NCI-H187 treated with DMSO at 0.1 percent for 48 hours (cell line): ENCODE data around the gene SPSB4.
"Not testable (repeated sequence)": the region's sequence is repeated elsewhere in the genome, so short reads cannot be mapped to it uniquely, and the experiment has no call there.

ENCODE experiments used
- DNase-seq: peaks from one replicate; lab custom pipeline; 2025; lab: John Stamatoyannopoulos, UW

The SPSB4 gene

DNA sequence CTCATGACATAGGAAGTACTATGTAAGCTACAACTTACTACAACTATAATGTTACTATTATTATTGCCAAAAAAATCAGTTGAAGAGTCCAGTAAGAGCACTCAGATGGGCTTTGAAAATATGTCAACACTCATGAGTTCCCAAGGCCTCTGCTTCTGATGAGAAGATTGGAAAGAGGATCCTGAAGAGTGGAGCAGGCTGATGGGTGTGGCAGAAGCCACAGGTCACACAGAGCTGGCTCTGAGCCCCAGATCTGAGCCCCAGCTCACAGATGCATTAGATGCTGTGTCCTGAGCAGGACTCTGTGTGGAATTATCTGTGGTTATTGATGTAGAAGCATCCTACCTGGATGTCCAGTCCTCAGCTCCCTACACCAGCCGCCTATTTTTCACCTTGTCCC, 65.6 kb downstream of the SPSB4 start:
- no peak for DNase-seq

DNA sequence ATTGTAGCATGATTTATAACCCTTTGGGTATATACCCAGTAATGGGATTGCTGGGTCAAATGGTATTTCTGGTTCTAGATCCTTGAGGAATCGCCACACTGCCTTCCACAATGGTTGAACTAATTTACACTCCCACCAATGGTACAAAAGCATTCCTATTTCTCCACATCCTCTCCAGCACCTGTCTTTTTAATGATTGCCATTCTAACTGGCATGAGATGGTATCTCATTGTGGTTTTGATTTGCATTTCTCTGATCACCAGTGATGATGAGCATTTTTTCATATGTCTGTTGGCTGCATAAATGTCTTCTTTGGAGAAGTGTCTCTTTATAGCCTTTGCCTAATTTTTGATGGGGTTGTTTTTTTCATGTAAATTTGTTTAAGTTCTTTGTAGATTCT, 66.8 kb downstream of the SPSB4 start:
- not testable (repeated sequence) for DNase-seq

DNA sequence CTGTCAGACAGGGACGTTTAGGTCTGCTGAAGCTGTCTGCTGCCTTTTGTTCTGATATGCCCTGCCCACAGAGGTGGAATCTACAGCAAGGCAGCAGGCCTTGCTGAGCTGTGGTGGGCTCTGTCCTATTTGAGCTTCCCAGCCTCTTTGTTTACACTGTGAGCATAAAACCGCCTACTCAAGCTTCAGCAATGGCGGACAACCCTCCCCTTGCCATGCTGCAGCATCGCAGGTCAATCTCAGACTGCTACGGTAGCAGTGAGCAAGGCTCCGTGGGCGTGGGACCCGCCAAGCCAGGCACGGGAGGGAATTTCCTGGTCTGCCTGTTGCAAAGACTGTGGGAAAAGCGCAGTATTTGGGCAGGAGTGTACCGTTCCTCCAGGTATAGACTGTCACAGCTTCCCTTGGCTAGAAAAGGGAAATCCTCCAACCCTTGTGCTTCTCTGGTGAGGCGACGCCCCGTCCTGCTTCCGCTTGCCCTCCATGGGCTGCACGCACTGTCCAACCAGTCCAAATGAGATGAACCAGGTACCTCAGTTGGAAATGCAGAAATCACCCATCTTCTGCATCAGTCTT, 71.4 kb downstream of the SPSB4 start:
- no peak for DNase-seq

DNA sequence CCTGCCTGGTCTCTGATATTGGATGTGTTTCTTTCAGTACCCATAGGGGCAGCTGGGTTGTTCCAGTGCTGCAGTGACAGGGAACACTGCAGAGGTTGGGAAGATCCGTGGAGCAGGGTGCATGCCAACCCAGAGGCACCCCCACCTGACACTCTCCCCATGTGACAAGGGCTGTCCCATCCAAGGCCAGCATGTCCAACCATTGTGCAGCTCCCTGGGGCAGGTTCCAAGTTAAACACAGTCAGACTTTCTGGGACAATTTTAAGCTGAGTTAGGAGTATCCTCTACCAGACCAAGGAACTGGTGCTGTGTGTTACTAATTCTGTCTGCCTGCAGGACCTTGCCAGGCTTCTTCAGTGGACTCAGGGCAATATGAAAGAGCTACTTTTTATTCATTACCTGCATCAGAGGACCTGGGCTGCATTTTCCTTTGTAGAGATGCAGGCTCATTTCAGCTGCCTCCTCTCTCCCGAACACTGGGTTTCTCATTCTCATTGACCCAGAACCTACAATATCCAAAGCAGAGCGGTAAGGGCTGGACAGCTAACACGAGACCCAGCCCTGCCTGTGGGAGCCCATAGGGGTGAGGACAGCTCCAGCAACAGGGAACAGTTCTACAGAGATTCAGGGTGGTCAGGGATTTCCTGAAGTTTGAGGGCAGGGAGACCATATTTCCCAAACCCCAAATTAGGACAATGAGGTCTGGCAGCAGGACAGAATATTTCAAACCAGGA, 72.7 kb downstream of the SPSB4 start:
- DNase-seq, result no peak

DNA sequence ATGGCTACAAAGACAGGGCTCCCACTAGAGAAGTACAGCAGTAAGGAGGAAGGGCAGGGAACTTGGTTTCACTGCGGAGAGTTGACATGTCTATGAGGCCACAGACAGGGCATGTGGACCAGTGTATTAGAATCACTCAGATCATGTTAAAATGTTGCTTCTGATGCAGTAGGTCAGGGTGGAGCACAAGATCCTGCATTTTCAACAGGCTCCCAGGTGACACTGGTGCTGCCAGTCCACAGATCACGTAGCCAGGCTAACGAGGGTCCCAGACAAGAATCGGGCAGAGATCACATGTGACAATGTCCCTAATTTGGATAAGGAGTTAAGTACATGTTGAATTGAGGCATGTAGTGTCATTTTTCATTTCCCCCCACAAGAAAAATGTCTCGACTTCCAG, 73.6 kb downstream of the SPSB4 start:
- DNase-seq, result no peak

DNA sequence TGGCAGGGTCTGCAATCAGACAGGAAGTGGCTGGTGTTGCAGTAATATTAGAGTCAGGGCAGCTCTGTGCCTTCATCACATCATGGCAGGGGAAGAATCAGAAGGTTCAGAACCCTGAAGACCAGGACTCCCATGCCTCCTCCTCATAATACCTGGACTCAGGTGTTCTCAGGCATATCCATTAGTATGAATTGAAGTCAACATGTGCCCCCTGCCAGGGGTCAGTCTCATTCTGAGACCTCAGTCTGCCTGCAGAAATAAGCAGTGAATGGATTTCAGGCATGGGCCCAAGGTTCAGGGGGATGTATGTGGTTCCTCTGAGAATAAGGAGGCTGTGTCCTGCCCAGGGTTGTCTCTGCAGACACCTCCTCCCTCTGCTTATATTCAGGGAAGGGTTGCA, 74.2 kb downstream of the SPSB4 start:
- no peak for DNase-seq

DNA sequence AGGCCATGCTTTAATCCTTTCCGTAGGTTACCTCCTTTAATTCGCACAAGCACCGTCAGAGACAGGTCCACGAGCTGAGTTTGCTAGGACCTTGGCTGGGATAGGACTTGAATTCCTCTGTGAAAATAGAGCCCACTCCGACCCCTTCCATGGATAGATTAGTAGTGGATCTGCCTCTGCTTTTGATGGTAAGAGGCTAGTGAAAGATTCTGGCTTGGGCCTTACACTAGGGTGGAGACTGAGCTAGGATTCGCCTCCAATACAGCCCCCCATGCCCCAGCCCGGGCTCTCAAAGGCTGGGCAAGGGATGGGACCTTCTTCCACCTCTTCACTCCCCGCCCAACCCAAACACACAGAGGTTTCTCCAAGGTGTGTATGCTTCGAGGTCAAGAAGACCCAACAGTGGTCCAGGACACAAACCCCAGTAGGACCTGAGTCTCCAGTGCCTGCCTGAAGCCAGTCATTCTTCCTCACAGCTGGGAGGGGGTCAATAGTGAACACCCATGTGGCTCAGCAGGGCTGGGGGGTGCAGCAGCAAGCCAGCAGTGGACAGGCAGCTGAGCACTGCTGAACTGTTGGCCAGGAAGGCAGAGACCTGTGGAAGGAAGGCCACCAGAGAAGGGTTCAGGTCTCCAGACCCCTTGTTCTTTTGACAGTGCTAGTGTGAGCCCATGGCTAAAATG, 75.7 kb downstream of the SPSB4 start:
- DNase-seq, result no peak

DNA sequence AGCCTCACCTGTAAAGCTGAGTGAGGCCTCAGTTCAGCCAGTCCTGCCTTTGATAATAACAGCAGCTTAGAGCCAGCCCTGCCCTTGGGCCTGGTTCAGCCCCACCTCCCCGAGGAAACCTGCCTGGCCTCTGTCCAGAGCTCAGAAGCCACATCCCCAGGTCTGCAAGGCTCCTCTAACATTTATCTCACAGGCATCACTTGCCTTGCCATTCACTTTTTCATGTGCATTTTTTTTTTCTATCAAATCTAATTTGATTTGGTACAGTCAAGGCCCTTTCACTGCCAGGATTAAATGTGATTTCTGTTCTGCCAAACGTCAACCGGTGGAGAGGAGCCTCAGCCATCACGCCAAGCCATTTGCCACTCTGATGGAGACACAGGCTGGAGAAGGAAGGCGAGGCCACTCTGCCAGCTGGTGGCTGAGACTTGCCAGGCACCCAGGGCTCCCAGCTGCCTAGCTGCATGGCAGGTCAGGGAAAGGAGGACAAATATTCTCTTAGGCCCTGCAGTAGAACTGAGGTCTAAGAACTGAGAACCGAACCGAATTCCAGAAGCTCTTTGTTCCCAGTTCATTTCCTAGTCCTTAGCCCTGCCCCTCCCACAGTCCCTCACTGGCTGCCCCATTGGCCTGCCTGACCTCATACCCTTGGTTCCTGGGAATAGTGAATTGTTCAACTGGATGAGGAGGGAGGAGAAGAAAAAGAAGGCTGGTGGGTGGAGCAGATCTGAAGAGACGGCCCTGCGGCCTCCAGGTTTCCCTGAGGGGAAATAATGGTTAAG, 76.4 kb downstream of the SPSB4 start:
- no peak for DNase-seq

DNA sequence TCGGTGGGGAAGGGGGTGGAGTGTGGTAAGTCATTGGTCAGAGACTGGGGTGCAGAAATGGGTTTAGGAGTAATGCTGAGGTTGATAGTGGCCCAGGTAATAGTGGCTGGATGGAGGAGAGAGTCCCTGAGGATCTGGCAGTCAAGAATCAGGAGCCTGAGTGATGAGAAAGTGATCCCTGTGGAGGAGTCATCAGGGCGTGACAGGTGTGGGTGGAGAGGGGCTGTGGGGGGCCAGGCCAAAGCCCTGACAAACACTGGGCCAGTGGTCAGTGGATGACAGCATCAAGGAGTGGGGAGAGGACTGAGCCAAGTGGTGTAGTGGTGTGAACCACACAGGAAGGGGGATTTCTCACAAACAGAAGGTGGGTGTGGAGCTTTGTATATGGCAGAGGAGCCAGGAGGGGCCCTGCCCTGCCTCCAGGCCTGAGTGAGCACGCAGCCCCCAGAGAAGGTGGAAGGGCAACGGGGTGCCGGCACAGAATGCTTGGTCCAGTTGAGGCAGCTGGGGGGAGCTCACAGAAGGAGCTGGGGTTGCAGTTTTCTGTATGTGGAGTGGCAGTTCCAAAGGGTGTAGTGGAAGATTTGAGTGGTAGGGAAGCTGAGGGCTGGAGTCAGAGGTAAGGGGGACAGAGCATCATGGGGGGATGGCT, 77.1 kb downstream of the SPSB4 start:
- DNase-seq, result no peak

DNA sequence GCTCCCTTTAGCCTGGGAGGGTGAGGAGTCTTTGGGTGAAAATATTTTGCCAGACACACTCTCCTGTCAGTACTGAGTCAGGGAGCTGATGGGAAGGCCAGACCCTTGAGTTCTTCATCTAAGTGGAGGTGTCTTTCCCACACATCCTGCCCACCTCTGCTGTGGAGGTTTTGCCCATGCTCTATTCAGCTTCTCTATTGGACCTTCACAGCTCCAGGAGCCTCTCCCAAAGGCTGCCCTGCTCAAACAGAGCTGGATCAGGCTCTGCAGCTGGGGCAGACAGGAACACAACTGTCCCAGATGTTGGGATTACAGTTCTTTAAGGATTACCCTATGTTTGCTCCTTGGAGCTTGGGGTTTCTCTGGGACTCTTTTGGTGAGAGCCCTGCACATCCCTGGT, 77.9 kb downstream of the SPSB4 start:
- DNase-seq, result no peak

DNA sequence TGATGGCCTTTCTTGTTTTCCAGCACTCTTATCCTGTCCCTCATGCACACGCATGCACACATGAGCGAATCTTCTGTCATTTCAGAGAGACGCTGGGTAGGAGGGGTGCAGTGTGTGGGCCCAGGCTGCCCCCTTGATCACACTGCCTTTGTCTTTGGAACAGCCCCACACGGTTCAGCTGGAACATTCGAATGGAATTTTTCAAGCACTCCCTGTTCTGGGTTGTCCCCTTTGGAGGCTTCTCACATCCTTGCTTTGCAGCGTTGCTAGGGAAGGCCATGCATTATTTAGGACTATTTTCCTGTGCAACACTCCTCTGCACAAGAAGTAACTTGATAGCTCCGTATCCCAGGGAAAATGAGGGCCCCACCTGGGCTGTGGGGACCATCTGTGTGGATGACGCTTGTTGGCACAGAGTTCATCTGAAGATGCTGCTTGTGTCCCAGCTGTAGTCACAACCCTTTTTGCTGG, 78.4 kb downstream of the SPSB4 start:
- no peak for DNase-seq

DNA sequence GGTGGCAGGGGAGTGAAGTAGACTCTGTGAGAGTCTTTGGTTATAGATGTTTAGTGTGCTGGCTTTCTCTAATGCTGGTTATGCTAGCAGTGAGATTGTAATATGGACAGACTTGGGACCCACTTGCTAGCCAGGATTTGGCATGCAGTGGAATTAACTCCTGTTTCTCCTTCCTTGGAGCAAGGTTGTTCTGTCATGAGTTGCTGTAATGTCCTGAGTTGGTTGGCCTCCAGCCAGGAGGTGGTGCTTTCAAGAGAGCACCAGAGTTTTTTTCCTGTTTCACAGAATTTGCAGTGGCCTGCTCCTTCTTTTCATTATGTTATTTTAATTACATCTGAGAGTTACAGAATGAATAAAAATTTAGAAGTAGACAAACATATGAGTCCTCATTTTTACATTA, 92.4 kb downstream of the SPSB4 start:
- no peak for DNase-seq

DNA sequence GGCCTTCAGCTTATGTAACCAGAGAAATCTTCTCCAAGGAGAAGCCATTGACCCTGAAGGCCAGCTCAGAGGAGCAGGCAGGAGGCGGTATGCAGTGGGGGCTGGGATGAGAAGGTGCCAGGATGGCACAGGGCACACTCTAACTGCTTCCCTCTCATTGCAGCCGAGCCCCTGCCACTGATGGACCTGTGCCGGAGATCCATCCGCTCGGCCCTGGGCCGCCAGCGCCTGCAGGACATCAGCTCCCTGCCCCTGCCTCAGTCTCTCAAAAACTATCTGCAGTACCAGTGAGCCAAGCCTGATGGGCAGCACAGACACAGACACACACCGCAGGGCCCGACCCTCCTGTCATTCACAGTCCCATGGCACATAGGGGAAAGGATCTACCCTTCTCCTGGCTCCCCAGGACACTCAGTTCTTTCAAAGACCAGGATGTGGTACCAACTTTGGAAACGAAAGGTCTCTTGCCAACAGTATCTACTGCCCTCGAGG, 95.9 kb downstream of the SPSB4 start:
- no peak for DNase-seq

DNA sequence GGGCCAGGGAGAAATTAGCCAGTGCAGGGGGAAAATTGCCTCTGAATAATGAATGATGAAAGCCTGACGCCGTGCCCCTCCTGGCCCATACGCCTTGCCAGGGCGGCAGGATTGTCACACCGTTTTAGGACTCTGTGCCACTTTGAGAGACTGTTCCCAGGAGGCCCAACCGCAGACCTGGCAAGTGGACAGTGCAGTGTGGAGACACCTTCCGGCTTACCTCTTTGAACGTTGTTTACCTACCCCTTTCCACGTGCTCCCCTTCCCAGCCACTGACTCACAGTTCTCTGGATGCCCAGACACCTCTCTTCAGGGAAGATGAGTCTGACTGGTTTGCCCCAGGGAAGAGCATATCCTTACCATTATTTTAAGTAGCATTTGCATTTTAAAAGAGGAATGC, 96.5 kb downstream of the SPSB4 start:
- no peak for DNase-seq

DNA sequence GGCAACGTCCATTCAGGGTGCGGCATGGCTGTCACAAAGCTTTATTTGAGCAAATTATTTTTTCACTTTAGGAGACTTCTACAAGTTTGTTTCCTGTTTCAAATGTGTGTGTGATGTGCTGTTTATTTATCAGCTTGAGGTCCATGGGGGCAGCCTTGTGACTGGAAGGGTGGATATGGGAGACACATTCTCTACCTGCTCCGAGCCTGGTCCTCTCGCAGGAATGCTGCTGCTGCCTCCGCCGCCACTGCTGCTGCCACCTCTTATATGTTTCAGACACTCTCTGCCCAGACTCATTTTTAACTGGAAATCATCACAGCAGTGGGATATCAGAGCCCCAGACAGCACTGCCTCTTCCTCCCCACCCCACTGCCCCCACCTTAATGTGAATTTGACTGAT, 97.0 kb downstream of the SPSB4 start:
- no peak for DNase-seq

DNA sequence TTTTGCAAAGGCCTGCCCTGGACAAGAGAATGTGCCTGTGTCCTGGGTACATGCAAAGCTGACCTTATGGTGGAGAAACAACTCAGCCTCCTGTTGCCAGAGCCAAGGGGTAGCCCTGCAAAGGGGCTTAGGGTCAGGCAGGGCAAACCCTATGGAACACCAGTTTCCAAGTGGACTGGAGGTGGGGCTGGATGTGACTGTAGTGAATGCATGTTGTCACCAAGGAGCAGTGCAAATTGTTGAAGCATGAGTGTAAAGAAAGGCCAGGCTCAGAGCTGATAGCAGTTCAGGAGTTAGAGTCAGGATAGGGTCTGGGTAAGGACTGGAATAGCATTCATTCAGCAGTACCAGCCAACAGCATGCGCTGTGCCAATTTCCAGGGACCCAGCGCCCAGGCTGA, 97.6 kb downstream of the SPSB4 start:
- DNase-seq, result no peak

DNA sequence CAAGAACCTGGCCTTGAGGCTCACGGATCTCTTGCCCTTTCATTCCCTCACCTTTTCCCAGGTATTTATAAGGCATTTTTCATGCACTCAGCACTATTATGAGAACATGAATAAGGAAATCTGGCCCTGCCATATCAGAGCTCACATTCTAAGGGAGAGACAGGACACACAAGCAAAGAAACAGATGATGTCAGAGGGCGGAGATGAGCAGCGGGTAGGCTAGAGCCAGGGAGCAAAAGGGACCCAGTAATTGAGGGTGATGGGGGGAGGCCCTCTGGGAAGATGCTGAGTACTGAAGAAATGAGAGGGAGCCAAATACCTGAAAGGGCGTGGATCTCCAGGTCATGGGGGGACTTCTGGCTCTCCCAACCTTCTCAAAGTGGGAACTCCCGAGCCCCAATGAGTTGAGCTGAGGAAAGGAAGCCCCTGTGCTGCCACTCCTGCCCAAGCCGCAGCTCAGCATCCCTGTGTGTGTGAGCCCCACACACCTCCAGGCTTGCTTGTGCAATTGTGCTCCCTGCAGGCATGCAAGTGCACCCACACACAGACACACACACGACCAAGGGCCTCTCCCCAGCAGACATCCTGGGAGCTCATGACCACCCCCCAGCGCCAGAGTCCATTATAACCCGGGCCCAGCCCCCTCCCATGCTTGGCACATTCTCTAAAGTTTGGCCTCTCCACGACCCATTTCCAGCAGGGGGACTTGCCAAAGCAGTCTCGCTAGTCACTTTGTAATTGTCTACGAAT, 99.1 kb downstream of the SPSB4 start:
- no peak for DNase-seq

DNA sequence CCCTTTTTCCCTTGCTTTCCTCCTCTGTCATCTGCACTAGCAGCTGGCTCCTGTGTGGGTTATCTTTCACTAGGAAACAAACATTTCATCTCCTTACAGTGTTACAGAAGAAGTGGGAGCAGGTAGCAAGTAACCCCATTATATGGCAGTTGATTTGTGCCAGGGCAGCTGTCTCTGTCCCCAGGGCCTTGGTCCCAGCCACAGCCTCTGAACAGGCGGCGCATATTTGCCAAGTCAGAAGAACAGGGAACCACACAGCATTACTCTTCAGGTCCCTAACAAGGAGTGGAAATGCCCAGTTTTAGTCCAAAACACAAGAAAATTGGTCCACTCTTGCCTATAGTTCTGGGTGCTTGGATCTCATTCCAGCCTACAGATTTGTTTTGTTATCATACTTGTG, 99.8 kb downstream of the SPSB4 start:
- no peak for DNase-seq

DNA sequence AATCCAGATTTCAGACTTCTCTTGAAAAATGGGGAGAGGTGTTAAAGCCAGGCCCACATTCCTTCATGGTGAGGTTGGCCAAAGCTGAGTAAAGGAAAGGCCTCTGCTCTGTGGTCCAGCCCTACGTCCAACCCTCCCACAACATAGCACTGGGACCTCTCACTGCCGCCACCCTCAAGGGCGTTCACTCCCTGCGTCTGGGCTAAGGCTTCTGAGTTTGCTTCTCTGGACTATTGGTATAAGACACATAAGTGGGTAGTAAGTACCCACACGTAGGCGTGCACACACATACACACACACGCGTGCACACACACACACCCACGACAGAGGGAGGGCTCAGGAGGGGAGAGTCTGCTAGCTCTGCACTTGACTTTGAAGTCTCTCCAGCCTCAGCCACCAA, 100.3 kb downstream of the SPSB4 start:
- no peak for DNase-seq

DNA sequence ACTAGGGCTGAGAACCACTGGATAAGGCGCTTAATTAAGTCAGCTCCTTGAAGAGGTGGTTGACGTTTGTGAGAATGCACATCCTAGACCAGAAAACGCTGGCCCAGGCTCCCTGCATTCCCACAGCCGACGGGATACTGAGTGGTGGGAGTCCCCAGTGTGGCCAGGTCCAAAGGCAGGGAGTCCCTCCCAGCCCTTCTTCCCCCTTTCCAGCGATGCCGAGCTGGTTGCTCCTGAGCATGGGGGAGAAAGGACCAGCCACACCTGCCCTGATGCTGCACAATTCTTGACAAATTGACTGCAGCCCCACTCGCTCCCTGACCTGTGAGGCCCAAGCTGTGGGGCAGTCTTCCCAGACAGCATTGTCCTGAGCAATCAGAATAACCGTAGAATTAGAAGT, 101.0 kb downstream of the SPSB4 start:
- DNase-seq, result no peak
